Aorta (tissue), 5 donors: ENCODE measurements around the gene NRG3. TPM values are rescaled to one million over a fixed set of nuclear protein-coding genes. Genes with fewer than 3 reads are reported as not detected.

Experiments
- ATAC-seq: fragments of 200-7000 bp; cut with Tn5 transposase; one replicate; pipeline ENCODE4 v1.9.1; 2022; ENCODE audit warnings: moderate library complexity; ENCODE audit not compliant: low FRiP score
- DNase-seq, 2 donors: peaks; one replicate each; pipeline ENCODE4 v3.0.0-alpha.2; 2020
- H3K27ac ChIP-seq, 2 donors: one replicate each; pipeline ENCODE4 v1.5.1; 2013; ENCODE audit warnings: low read length in 2 of 2, mild to moderate bottlenecking in 2 of 2, moderate library complexity in 2 of 2, control low read depth in 1 of 2, inconsistent platforms in 1 of 2, low read depth in 1 of 2
- H3K27me3 ChIP-seq, 2 donors: one replicate each; pipeline ENCODE4 v1.6.1; 2013; ENCODE audit warnings: control low read depth in 1 of 2, low read length in 1 of 2, mild to moderate bottlenecking in 1 of 2, moderate library complexity in 1 of 2; ENCODE audit not compliant: insufficient read depth in 2 of 2, control insufficient read depth in 1 of 2
- H3K36me3 ChIP-seq, 2 donors: one replicate each; pipeline ENCODE4 v1.6.1; 2013; ENCODE audit warnings: control low read depth in 1 of 2, low read length in 1 of 2, mild to moderate bottlenecking in 1 of 2; ENCODE audit not compliant: insufficient read depth in 2 of 2, control insufficient read depth in 1 of 2
- H3K4me1 ChIP-seq, 2 donors: one replicate each; pipeline ENCODE4 v1.6.1; 2013; ENCODE audit warnings: low read length in 2 of 2, control low read depth in 1 of 2, mild to moderate bottlenecking in 1 of 2, moderate library complexity in 1 of 2; ENCODE audit not compliant: insufficient read depth in 2 of 2, control insufficient read depth in 1 of 2
- H3K4me3 ChIP-seq, 2 donors: one replicate each; pipeline ENCODE4 v1.5.1; 2013; ENCODE audit warnings: low read length in 2 of 2, control low read depth in 1 of 2, mild to moderate bottlenecking in 1 of 2
- H3K9me3 ChIP-seq: one replicate; pipeline ENCODE4 v1.6.1; 2013; ENCODE audit warnings: mild to moderate bottlenecking, low read length; ENCODE audit not compliant: control insufficient read depth
- WGBS, 2 donors: extraction: QIAGEN DNeasy Blood & Tissue Kit; methylation state at CpG; one replicate each; pipeline ENCODE4 v1.1.7; 2013; 5-methylcytosine and 5-hydroxymethylcytosine counted together
- intact Hi-C, 2 donors: fragments of 100-400 bp; cut with DNase I; formaldehyde crosslinking; loops; one replicate each; pipeline versions ENCODE4 v1.14.2 to v1.15.0; 2022
- polyA plus RNA-seq, 2 donors: library from polyadenylated mRNA; stranded (reverse); fragments of 200-250 nt; gene quantifications; one replicate each; pipeline ENCODE4 v1.2.3, GENCODE V29; 2013
- total RNA-seq, 2 donors: library from RNA; stranded (reverse); fragmentation: NEBNext Ultra II Directional; extraction: Animal tissue kit (Norgen Biotek cat#: 25700); gene quantifications; one replicate each; pipeline ENCODE4 v1.2.1, GENCODE V29; 2021
- donor health status: healthy with polysubstance abuse.
- donor health status: Bipolar disorder and iron deficiency.
- donor health status: DM: no; HTN: no; CAD: no.
- donor health status: DM: no; HTN: no; CAD: no.
- donor health status: DM: yes; HTN: yes; CAD: no.

Gene NRG3
- total and polyA plus RNA-seq, 4 donors = 0.50 to 1.1 (median 0.84) TPM

- ATAC-seq (no peak), DNase-seq (no peak)
- no peaks in the 10 kb centered on the region for H3K9me3 ChIP-seq
- no peaks in the 10 kb centered on the region for H3K36me3 ChIP-seq
- no peaks in the 10 kb centered on the region for H3K4me1 ChIP-seq
- H3K27ac ChIP-seq = no peak overlapping the region
- intact Hi-C loops = no loop called here
- no peaks in the 10 kb centered on the region for H3K27me3 ChIP-seq
- H3K4me3 ChIP-seq = no peak overlapping the region
- WGBS, 2 donors = 45 to 47% methylated on average over 2 of the region's 2 CpGs
Measured at GRCh38 chr10:82092111-82092510, 217.1 kb downstream of the NRG3 start.

DNA sequence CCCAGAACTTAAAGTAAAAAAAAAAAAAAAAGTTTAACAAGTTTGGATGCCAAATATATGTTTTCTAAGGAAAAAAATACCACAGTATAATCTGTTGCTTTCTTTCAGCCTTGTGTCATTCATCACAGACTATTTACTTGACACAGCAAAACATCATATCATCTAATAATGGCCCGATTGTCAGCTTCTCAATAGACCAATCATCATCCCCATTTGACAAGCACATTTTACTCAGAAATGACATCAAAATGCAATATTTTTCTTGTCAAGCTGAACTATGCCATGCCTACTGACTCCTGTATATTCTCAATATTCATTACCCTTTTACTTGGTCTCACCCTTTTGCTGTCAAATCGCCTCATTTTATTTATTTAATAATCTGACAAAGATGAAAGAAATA, 249.7 kb downstream of the NRG3 start:
- no peak overlapping the region for H3K4me3 ChIP-seq
- WGBS, 2 donors = 66 to 83% methylated on average over 2 of the region's 2 CpGs
- no peaks in the 10 kb centered on the region for H3K4me1 ChIP-seq
- no peak for DNase-seq
- no peaks in the 10 kb centered on the region for H3K36me3 ChIP-seq
- intact Hi-C loops = no loop called here
- ATAC-seq = no peak
- no peak overlapping the region for H3K27ac ChIP-seq
- H3K27me3 ChIP-seq = no peaks in the 10 kb centered on the region
- H3K9me3 ChIP-seq = no peaks in the 10 kb centered on the region

- H3K9me3 ChIP-seq = no peaks in the 10 kb centered on the region
- WGBS, 2 donors = 47 to 55% methylated on average over 2 of the region's 2 CpGs
- intact Hi-C loops = no loop called here
Measured at GRCh38 chr10:82128527-82128926, 253.5 kb downstream of the NRG3 start.

DNA sequence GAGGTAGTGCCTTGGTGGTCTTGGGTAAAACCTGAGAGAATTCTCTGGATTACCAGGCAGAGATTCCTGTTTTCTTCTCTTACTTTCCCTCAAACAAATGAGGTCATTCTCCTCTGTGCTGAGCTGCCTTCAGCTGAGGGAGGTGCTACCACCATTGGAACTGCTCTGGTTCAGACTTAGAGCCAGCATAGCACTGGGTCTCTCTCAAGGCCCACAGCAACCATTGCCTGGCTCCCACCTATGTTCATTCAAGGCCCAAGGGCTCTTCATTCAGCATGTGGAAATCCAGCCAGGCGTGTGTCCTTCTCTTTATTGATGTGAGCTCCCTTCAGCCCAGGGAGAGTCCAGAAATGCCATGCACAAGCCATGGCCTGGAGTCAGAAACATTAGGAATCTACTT, 261.1 kb downstream of the NRG3 start:
- intact Hi-C loops = no loop called here
- no peak for DNase-seq
- Histone ChIP-seq H3K9me3 (no peaks in the 10 kb centered on the region), H3K27me3 (no peaks in the 10 kb centered on the region), H3K36me3 (no peaks in the 10 kb centered on the region), H3K4me1 (no peaks in the 10 kb centered on the region), H3K27ac (no peak overlapping the region), H3K4me3 (no peak overlapping the region)
- ATAC-seq = no peak
- 83 to 88% methylated on average over 1 of the region's 1 CpG for WGBS, 2 donors

More at GRCh38 chr10:82128527-82128926, 253.5 kb downstream of the NRG3 start:
- H3K27me3 ChIP-seq = no peaks in the 10 kb centered on the region
- H3K4me1 ChIP-seq = no peaks in the 10 kb centered on the region
- H3K27ac ChIP-seq = no peak overlapping the region
- ATAC-seq (no peak), DNase-seq (no peak)
- no peak overlapping the region for H3K4me3 ChIP-seq
- no peaks in the 10 kb centered on the region for H3K36me3 ChIP-seq

- H3K27me3 ChIP-seq = no peaks in the 10 kb centered on the region
- H3K4me3 ChIP-seq = no peak overlapping the region
- ATAC-seq (no peak), DNase-seq (no peak)
- H3K27ac ChIP-seq = no peak overlapping the region
- intact Hi-C loops = no loop called here
- H3K4me1 ChIP-seq = no peaks in the 10 kb centered on the region
- no peaks in the 10 kb centered on the region for H3K9me3 ChIP-seq
- WGBS, 2 donors = 88 to 92% methylated on average over 3 of the region's 3 CpGs
- H3K36me3 ChIP-seq = no peaks in the 10 kb centered on the region
Measured at GRCh38 chr10:82144153-82144552, 269.2 kb downstream of the NRG3 start.

DNA sequence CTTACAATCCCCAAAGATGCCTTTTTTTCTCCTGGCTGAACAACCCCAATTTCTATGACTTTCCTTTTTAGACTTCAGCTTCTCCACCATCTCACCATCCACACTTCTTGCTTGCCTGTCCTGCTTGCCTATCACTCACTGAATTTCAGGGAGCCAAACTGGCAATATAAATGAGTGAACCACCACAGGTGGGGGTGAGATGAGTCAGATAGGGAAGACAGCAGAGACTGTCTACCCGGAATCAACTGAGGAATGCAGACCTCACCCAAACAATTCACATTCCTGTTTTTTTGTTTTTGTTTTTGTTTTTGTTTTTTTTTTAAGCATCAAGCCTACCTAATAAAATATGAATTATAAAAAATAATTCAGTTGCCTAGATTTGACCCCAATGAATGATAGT, 273.8 kb downstream of the NRG3 start:
- intact Hi-C loops = no loop called here
- 92 to 97% methylated on average over 1 of the region's 1 CpG for WGBS, 2 donors

GRCh38 chr10:82149674-82150073, 274.7 kb downstream of the NRG3 start:
- no peak overlapping the region for H3K4me3 ChIP-seq
- H3K4me1 ChIP-seq = no peaks in the 10 kb centered on the region
- DNase-seq = no peak
- no peaks in the 10 kb centered on the region for H3K9me3 ChIP-seq
- no peak for ATAC-seq
- H3K27me3 ChIP-seq = no peaks in the 10 kb centered on the region
- WGBS, 2 donors = 7% methylated on average over 4 of the region's 4 CpGs
- intact Hi-C loops = no loop called here
- no peak overlapping the region for H3K27ac ChIP-seq
- H3K36me3 ChIP-seq = no peaks in the 10 kb centered on the region

More for the DNA sequence above, 273.8 kb downstream of the NRG3 start:
- DNase-seq (no peak), ATAC-seq (no peak)
- Histone ChIP-seq H3K4me1 (no peaks in the 10 kb centered on the region), H3K9me3 (no peaks in the 10 kb centered on the region), H3K27me3 (no peaks in the 10 kb centered on the region), H3K4me3 (no peak overlapping the region), H3K27ac (no peak overlapping the region), H3K36me3 (no peaks in the 10 kb centered on the region)

DNA sequence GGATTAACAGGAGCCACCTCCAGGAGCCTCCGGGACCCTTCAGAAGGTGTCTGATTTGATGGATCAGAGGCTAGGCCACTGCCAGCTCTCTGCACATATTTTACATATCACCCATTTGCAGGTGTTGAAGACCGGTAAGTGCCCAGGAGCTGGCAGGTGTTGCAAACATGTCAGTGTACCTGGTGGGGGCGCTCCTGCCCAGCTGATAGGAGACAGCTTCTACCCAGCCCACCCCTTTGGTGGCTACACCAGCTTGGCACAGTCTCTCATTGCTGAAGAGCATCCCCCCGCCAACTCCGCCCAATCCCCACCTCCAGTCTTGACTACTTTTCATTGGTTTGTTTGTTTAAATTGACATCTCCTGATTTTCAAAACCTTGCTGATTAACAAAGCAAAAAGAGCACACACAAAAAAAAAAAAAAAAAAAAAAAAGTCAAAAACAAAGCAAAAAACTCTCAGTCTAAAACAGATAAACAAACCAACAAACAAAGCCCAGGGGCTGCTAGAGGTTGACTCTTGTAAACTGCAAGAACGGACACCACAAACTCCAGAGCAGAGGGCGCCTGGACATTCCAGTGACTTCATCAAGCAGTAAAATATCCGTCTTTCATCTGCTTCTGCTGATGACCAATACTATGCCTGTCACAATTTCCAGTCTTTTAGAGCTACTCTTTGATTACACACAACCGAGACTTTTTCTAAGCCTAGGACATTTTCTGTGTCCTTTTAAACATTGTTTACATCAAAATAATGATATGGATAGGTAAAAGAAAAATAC, 275.3 kb downstream of the NRG3 start:
- H3K4me1 ChIP-seq = no peaks in the 10 kb centered on the region
- no peaks in the 10 kb centered on the region for H3K9me3 ChIP-seq
- H3K27me3 ChIP-seq = no peaks in the 10 kb centered on the region
- intact Hi-C loops = no loop called here
- H3K27ac ChIP-seq = no peak overlapping the region
- no peaks in the 10 kb centered on the region for H3K36me3 ChIP-seq
- ATAC-seq = no peak
- DNase-seq = peak; percentile 42 to 65
- 47 to 49% methylated on average over 9 of the region's 9 CpGs for WGBS, 2 donors
- no peak overlapping the region for H3K4me3 ChIP-seq

DNA sequence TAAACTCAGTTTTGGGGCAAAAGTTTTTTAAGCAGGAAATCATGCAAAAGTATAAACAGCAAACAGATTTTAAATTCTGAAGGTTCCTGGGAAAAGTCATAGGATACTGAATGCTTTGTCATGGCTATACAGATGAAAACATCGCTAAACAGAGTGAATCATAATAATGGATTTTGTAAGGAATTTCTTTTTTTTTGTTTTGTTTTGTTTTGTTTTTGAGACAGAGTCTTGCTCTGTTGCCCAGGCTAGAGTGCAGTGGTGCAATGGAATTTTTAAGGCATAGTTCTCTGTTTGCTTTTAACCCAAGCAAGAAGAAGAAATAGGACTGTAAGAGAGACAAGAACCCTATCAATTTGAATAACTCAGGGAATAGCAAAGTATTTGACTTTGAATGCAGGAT, 285.3 kb downstream of the NRG3 start:
- H3K36me3 ChIP-seq = no peaks in the 10 kb centered on the region
- H3K4me1 ChIP-seq = no peaks in the 10 kb centered on the region
- no peak overlapping the region for H3K4me3 ChIP-seq
- DNase-seq (no peak), ATAC-seq (no peak)
- intact Hi-C loops = no loop called here
- H3K9me3 ChIP-seq = no peaks in the 10 kb centered on the region
- H3K27me3 ChIP-seq = no peaks in the 10 kb centered on the region
- 83 to 87% methylated on average over 1 of the region's 1 CpG for WGBS, 2 donors
- H3K27ac ChIP-seq = no peak overlapping the region
